OCI-LY3 (cell line): ENCODE results near the gene TPK1.

ENCODE experiments used
- EZH2phosphoT487 ChIP-seq: fragments of 200-600 bp; shearing (Covaris generic); IDR thresholded peaks from 2 replicates; pipeline ENCODE4 v1.6.1; 2018; ENCODE audit warnings: antibody characterized with exemption, mixed run types, low read depth
- TF ChIP-seq, protein P1 (sequence below): fragments of 200-600, 300-600 bp; sonication (generic); IDR thresholded peaks from 2 replicates; pipeline ENCODE4 v1.5.1; 2014; ENCODE audit warnings: antibody characterized with exemption, low read length, low read depth

DNA sequence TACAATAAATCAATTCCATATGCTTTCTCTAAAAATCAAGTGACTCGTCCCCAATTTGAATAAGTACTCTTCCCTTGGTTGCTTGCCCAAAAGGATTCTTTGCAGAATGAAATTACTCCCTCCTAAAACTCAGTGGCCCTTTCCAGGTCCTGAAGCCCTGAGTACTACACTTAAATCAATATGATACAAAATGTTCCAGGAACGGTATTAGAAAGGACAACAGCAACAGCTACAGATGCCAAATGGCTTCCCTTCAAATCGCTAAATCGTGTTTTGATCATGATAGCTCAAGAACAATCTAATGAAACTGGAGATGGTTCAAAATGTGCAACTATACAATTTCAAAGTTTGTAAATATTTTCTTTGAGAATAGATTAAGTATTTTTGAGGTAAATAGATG is 59.4 kb downstream of the TPK1 start:
- TF ChIP-seq, protein P1, sequence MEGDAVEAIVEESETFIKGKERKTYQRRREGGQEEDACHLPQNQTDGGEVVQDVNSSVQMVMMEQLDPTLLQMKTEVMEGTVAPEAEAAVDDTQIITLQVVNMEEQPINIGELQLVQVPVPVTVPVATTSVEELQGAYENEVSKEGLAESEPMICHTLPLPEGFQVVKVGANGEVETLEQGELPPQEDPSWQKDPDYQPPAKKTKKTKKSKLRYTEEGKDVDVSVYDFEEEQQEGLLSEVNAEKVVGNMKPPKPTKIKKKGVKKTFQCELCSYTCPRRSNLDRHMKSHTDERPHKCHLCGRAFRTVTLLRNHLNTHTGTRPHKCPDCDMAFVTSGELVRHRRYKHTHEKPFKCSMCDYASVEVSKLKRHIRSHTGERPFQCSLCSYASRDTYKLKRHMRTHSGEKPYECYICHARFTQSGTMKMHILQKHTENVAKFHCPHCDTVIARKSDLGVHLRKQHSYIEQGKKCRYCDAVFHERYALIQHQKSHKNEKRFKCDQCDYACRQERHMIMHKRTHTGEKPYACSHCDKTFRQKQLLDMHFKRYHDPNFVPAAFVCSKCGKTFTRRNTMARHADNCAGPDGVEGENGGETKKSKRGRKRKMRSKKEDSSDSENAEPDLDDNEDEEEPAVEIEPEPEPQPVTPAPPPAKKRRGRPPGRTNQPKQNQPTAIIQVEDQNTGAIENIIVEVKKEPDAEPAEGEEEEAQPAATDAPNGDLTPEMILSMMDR, result no peak
- no peak for TF ChIP-seq EZH2phosphoT487
